ENCODE results near the gene TSPAN6.

TSPAN6 gene

GRCh38 chrX:100647739-100648138 lies 11.1 kb upstream of the TSPAN6 start:
- no peak for DNase-seq (ENCODE audit: low read depth)

DNA sequence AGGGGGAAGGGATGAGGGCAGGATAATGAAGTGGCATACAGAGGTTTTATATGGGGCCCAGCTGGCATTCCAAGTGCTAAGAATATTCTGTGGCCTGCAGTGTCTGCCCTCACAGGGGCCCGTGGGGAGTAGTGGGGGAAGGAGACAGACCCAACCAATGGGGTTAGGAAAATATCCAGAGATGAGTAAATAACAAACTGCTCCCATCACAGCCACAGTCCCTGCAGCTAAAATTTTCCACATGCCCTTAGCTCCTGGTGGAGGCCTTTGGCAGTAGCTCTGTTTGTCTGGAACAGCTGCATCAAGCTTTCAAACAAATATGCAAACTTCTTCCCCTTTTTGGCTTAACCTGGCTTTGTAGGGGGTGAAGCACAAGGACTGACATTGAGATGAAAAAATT lies 10.5 kb upstream of the TSPAN6 start:
- no peak for DNase-seq (ENCODE audit: low read depth)

- DNase-seq (ENCODE audit: low read depth), result no peak
Observed at GRCh38 chrX:100645106-100645505, 8.5 kb upstream of the TSPAN6 start.

DNA sequence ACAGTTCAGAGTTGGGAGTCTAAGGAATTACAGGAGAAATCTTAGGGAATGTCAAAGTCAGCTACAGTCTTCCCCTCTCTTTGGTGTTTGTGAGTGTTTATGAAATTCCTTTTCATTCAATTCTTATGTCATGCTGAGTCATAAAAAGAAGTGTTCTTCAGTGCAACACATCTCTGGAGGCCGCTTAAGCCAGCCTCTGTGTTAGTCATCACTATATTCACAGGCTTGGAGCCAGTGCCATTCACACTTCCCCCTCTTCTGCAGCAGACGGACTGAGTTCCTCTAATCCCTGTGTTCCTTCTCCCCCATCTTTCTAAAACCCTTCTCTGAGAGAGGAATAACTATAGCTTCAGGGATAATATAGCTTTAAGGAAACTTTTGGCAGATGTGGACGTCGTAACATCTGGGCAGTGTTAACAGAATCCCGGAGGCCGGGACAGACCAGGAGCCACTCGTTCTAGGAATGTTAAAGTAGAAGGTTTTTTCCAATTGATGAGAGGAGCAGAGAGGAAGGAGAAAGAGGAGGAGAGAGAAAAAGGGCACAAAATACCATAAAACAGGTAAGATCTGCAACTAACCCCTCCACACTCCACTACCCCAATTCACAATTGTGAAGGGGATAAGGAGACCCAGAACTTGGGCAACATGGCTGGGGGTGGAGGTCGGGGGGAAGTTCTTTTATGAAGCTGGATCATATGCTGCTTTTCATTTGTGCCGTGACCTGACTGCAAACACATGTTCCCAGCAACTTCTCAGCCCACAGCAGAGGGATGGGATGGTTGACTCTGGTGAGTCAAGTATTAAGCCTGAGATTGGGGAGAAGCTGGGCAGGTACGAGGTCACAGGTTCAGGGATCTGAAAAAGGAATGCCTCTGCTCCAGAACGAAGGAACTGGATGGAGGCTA lies 7.6 kb upstream of the TSPAN6 start, which contains the start of gene SRPX2:
Gene SRPX2, plus strand, starts transcription at position 244 of the 905 bp plus-strand sequence. CDS start 2,124 bp downstream, outside the sequence.
- DNase-seq (ENCODE audit: low read depth), result peak; percentile 67

DNA sequence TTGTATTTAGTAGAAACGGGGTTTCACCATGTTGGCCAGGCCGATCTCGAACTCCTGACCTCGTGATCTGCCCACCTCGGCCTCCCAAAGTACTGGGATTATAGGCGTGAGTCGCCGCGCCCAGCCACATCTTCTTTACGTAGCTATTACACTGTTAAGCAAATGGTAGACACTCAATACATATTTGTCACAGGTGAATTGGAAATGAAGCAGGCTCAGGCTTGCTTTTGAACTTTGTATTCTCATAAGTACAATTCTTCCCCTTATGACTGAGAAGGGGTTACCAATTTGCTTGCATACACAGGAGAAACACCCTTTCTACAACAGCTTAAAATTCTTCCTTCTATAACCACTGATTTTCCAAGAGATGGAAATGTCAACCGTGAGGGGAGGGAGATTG lies 6.6 kb upstream of the TSPAN6 start:
- DNase-seq (ENCODE audit: low read depth), result no peak

GRCh38 chrX:100642290-100642689 lies 5.7 kb upstream of the TSPAN6 start:
- no peak for DNase-seq (ENCODE audit: low read depth)

GRCh38 chrX:100635989-100636320 lies 651 bp downstream of the TSPAN6 start:
- no peak for DNase-seq (ENCODE audit: low read depth)

GRCh38 chrX:100635040-100635439 lies 1.6 kb downstream of the TSPAN6 start:
- DNase-seq (ENCODE audit: low read depth), result no peak

DNA sequence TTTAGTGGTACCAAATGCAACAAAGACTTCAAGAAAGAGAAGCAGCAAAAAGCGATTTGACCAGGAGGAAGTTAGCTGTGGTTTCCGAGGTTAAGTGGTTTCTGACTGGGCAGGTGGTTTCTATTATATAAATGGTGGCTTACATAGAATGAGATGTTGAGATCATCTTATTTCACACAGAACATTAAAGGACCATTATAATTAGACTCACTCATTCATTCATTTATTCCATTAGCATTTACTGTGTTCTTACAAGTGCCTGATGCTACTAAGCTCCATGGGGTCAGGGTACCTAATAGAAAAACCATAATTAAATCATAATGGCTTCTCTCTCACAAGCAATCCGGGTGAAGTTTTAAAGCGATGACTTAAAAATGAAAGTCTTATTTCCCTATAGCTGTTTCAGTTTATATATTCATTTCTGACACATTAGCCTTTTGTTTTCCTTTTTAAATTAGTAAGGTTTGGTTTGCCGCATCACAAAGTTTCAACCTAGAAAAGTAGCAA lies 10.6 kb downstream of the TSPAN6 start:
- DNase-seq (ENCODE audit: low read depth), result no peak

DNA sequence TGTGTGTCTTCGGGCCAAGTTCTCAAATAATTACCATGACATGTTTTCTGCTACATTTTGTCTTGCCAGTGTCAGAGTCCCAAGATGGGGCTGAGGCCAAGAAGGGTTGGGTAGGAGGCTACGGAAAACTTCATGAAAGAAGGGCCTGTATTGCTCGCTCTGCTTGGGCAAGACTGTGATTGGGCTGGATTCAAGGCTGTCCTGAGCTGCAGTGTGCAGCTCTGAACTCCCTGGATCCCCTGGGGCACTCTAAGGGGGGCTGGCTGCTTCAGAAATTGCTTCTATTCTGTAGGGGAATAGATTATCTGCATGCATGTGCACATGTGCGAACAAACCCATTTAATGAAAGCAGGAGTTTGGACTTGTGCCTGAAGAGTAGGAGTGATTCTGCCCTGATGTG lies 13.6 kb downstream of the TSPAN6 start:
- DNase-seq (ENCODE audit: low read depth), result no peak

DNA sequence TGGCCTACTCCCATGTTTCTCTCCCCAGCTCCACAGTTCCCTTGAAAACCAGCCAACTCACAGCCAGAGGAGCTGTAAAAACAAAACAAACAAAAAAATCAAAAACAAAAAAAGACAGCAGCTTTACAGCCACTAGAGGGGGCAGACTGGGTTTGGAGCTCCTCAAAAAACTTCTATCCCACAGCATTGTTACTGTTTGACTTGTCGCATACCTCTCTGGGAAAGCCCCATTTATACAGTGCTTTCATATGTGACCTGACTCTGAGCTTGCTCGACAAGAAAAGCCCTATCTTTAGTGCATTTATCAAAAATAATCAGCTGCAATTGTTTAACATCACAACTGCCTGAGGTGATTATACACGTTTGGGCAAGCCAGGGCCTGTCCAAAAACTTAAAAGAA lies 21.6 kb downstream of the TSPAN6 start:
- DNase-seq (ENCODE audit: low read depth), result peak; percentile 18

GRCh38 chrX:100611951-100612350 lies 24.7 kb downstream of the TSPAN6 start:
- no peak for DNase-seq (ENCODE audit: low read depth)

DNA sequence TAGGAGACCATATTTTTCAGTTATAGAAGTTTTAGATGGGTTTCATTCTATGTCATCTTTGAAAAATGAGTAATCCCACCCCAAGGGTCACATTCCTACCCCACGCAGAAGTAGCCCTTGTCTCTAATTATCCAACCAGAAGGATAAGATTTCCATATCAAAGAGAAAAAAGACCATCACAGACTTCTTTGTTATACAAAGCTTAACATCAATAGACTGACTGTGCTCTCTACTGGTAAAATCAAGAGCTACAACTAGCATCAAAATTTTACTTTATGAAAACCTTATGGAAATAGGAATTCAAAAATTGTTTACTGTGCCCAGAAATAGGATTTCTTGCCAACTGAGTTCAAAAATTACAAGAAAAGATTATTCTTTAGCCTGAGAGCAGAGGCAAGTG lies 27.0 kb downstream of the TSPAN6 start:
- no peak for DNase-seq (ENCODE audit: low read depth)

DNA sequence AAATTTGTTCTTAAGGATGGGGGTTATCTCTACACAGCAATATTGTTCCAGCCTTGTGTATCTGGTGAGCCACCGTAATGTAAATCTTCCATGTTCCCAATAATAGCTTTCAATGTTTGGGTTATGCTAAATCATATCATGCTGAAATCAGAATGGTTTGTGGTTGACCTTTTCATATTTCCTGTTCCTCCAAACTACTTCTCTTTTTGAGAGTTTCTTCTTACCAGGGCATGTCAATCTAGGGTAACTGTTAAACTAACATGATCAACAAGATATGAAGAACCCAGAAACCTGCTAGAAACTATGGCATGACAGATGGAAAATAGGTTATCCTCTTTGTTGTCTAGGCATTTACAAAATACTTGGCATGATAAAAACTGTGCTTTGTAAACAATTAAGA lies 29.9 kb downstream of the TSPAN6 start:
- DNase-seq (ENCODE audit: low read depth), result no peak

DNA sequence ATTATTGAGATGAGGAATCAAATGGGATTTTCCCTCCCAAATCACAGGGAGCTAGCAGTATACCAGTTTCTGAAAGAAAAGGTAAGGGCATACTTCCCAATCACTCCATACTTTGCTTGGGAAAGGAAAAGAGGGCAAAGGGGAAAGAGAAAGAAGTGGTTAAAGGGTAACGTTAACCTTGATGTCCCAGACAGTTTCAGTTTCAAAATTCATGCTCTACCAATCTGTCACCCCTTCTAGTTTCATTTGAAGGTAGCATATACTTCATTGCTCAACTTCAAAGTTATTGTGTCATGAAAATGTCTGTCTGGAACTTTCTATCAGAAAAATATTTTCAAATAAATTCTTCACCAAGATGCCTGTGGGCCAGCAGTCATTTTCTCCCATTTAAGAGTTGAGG lies 35.8 kb downstream of the TSPAN6 start:
- DNase-seq (ENCODE audit: low read depth), result no peak

DNA sequence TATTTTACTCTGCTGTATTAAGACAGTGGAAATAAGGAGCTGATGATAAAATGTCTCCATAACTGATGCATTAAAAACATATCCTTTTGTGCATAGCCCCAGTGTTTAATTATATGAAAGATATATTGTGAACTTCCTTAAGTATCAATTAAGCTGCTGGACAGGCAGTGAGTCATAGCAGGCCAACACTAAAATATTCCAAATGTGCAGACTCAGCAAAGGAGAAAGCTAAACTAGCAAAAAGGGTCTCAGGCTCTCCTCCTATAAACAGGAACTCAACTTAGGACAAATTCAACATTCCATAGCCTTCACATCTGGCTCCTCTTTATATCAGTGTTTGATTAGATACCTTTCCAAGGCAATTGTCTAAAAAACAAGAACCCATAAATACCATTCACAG lies 36.3 kb downstream of the TSPAN6 start:
- DNase-seq (ENCODE audit: low read depth), result no peak

DNA sequence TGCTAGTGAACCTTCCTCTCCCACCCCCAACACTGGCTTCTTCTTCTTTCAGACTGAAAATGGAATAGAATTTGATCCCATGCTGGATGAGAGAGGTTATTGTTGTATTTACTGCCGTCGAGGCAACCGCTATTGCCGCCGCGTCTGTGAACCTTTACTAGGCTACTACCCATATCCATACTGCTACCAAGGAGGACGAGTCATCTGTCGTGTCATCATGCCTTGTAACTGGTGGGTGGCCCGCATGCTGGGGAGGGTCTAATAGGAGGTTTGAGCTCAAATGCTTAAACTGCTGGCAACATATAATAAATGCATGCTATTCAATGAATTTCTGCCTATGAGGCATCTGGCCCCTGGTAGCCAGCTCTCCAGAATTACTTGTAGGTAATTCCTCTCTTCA lies 37.1 kb downstream of the TSPAN6 start:
- DNase-seq (ENCODE audit: low read depth), result no peak

DNA sequence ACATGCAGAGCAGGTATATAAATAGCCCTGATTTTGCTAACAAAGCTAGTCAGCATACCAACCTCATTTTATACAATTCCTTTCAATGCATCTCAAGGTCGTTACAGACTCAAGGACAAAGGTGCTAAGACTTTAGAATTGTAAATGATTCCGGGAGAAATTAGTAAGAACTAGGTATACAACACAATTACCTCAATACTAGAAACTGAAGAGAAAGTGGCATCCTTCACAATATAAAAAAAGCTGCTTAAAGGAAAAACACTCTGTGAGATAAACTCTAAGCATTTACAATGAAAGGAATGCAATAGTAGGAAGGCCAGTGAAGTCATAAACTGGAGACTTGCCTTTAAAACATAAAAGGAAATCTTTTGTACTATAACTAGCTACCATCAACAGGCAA lies 40.0 kb downstream of the TSPAN6 start:
- DNase-seq (ENCODE audit: low read depth), result no peak

DNA sequence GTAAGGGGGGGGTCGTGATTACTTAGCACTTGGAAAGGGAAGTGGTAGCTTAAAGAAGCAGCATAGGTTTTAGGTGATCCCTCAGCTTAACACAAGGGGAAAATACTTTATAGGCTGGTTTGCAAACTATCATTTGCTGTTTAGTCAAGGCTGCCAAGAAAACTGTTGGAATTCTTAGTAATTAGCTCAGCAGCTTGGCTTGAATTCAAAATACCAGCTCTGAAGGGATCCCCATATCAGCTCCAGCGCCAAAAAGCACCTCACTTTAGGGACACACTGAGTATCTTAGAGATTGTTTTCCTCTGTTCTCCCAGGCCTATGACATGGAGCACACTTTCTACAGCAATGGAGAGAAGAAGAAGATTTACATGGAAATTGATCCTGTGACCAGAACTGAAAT lies 43.0 kb downstream of the TSPAN6 start:
- DNase-seq (ENCODE audit: low read depth), result no peak

DNA sequence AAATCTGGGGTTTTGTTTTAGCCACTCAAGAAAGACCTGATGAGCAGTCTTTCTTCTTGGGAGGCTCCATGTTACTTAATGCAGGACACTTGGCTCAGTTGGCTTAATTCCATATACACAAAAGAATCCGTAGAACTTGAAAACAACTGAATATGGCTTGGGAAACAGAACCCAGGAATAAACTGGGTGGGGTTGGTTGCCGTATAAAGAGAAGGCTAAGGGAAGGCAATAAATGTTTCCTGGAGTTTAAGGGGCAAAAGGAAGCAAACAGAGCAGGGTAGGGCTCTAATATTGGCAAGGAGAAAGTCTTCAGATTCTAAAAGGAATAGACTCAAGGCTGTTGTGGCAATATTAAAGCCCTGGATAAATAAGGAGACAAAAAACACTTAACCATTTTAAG lies 43.5 kb downstream of the TSPAN6 start:
- DNase-seq (ENCODE audit: low read depth), result no peak

- DNase-seq (ENCODE audit: low read depth), result no peak
Observed at GRCh38 chrX:100591256-100592051, 45.2 kb downstream of the TSPAN6 start.

GRCh38 chrX:100587861-100588260 lies 48.7 kb downstream of the TSPAN6 start:
- no peak for DNase-seq (ENCODE audit: low read depth)

GRCh38 chrX:100586747-100587146 lies 49.9 kb downstream of the TSPAN6 start:
- DNase-seq (ENCODE audit: low read depth), result no peak

Data from HS-5 (cell line).